ENCODE measurements around the gene DPCD.

DPCD gene

DNA sequence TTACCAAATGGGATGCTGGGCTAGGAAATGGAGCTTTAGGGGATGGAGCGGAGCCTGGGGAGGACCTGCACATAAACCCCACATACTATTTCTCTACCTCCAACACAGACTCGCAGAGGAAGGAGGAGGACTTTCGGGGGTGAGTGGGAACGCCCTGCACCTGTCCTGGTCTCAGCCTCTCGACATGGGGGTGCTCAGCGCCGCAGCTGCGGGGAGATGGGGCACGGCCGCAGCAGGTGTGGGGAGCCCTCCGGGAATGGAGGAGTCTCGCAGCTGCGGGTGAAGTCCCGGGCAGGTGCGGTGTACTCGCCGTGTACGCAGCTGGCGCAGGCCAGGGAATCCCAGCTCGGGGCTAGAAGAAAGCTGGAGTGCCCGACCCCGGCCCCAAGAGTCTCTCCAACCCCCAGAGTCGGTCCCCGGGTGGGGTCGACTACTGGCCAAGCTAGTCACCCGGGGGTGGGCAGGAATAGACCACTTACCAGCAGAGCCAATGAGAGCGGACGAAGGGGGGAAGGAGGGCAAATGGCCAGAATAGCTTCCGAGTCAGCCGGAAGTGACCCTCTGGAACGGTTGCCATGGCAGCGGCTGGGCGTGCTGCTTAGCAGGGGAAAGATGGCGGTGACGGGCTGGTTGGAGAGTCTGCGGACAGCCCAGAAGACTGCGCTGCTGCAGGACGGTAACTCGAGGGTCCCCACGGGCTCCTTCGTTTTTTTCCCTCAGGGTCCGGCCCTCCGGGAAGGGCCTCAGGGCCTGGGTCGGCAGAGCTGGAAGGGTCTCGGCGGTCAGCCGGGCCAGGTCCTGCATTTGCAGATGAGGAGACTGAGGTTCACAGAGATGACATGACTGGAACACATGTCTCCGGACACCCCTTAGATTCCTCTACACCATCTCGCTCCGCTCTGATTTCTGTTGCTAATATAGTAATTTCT lies at the start of gene DPCD, which contains the start of gene POLL:
Gene DPCD (plus strand): TSS at position 597 of the 929 bp plus-strand sequence. CDS start 16 bp downstream, at position 613.
Gene POLL (minus strand): TSS at position 533 of the 929 bp plus-strand sequence. CDS start 897 bp downstream, outside the sequence.
- TF ChIP-seq, protein P1, sequence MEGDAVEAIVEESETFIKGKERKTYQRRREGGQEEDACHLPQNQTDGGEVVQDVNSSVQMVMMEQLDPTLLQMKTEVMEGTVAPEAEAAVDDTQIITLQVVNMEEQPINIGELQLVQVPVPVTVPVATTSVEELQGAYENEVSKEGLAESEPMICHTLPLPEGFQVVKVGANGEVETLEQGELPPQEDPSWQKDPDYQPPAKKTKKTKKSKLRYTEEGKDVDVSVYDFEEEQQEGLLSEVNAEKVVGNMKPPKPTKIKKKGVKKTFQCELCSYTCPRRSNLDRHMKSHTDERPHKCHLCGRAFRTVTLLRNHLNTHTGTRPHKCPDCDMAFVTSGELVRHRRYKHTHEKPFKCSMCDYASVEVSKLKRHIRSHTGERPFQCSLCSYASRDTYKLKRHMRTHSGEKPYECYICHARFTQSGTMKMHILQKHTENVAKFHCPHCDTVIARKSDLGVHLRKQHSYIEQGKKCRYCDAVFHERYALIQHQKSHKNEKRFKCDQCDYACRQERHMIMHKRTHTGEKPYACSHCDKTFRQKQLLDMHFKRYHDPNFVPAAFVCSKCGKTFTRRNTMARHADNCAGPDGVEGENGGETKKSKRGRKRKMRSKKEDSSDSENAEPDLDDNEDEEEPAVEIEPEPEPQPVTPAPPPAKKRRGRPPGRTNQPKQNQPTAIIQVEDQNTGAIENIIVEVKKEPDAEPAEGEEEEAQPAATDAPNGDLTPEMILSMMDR (IDR thresholded peaks at IDR 0.05; ENCODE audit: control insufficient read depth, extremely low read depth, insufficient read depth), result no peak
- DNase-seq (ENCODE audit: low read depth), result peak; percentile 76
- peak within 1 kb of the TSS; percentile 75 for H3K4me3 ChIP-seq (ENCODE audit: low read depth, low read length)

DNA sequence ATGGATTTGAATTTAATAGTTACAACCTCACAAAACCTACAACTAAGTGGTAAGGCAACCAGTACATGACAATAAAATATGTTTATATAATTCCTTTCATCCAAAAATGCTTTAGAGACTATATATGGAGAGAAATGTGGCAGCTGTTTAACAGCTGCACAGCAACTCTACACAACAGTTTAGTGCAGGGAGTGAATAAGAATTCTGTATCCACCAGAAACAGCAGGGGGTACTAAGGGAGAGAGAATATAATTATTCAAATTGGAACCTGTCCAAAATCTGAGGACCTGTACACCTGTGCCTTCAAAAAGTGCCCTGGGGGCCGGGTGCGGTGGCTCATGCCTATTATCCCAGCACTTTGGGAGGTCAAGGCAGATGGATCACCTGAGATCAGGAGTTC lies 49.7 kb upstream of the DPCD start:
- DNase-seq (ENCODE audit: low read depth), result no peak

DNA sequence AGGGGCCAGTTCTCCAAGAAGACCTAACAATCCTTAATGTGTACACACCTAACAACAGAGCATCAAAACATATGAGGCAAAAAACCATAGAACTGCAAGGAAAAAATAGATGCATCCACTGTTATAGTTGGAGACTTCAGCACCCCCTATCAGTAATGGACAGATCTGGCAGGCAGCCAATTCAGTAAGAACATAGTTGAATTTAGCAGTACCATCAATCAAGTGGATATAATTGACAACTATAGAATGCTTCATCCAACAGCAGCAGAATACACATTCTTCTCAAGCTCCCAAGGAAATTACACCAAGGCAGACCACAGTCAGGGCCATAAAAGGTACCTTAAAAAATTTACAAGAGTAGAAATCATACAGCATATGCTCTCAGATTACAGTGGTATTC lies 42.2 kb upstream of the DPCD start:
- no peak for DNase-seq (ENCODE audit: low read depth)
- H3K4me3 ChIP-seq (ENCODE audit: low read depth, low read length), result no peak overlapping the region
- TF ChIP-seq, protein P1 (IDR thresholded peaks at IDR 0.05; ENCODE audit: control insufficient read depth, extremely low read depth, insufficient read depth), result no peak

More for the DNA sequence above, 49.7 kb upstream of the DPCD start:
- no peak overlapping the region for H3K4me3 ChIP-seq (ENCODE audit: low read depth, low read length)
- TF ChIP-seq, protein P1 (IDR thresholded peaks at IDR 0.05; ENCODE audit: control insufficient read depth, extremely low read depth, insufficient read depth), result no peak

DNA sequence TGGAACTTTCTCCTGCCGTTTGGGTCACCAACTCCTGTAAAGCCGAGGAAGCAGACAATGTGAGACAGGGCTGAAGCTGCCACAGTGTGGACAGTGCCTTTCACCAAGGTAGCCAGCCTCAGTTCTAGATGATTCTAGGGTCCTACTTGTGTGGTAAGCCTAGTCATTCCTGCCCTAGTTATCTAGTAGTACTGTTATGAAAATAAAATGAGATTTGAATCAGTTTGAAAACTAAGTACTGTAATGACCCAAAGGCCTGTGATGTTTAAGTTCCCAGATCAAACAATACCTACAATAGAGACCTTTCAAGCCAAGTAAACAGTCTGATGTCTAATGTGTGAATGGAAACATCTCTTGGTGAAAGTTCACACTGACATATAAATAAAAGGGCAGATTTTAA lies 37.2 kb upstream of the DPCD start:
- TF ChIP-seq, protein P1 (IDR thresholded peaks at IDR 0.05; ENCODE audit: control insufficient read depth, extremely low read depth, insufficient read depth), result no peak
- no peak for DNase-seq (ENCODE audit: low read depth)
- H3K4me3 ChIP-seq (ENCODE audit: low read depth, low read length), result no peak overlapping the region

DNA sequence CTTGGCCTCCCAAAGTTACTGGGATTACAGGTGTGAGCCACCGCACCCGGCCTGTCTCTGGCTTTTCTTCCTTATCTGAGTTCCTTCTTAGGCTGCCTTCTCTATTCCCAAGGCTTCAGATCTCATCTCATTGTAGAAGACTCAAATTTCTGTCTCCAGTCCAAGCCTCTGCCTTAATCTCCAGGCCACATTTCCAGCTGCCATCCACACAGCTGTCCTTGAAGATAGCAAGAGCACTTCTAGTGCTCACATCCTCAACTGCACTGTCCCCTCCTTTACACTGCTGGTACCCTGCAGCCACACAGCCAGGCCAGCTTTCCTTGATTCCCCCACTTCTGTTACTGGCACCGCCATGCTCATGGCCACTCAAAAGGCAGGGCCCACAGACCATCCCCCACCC lies 35.7 kb upstream of the DPCD start:
- no peak overlapping the region for H3K4me3 ChIP-seq (ENCODE audit: low read depth, low read length)
- DNase-seq (ENCODE audit: low read depth), result no peak
- TF ChIP-seq, protein P1 (IDR thresholded peaks at IDR 0.05; ENCODE audit: control insufficient read depth, extremely low read depth, insufficient read depth), result no peak

DNA sequence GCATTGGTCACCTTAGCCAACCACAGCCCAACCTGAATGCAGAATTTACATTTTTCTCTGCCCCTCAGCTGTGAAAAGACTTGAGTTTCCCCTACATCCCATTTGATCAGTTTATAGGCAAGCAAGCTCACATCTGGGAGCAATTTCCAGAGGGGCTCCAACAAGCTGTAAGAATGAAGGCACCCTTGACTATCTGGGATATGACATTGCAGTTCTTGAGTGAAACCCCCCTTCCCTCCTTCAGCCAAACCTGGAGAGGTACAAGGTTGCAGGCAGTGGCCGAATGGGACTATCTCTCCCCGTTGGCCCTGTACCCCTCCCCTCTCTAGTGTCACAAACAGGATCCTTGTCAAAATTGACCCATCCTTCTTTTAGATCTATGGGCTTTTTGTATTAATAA lies 30.6 kb upstream of the DPCD start:
- no peak for DNase-seq (ENCODE audit: low read depth)
- TF ChIP-seq, protein P1 (IDR thresholded peaks at IDR 0.05; ENCODE audit: control insufficient read depth, extremely low read depth, insufficient read depth), result no peak
- no peak overlapping the region for H3K4me3 ChIP-seq (ENCODE audit: low read depth, low read length)

Measured in LNCaP clone FGC (cell line).